Lower lobe of right lung (tissue), 2 donors: ENCODE results near the gene SLC36A3. TPM values are rescaled to one million over a fixed set of nuclear protein-coding genes. Genes with fewer than 3 reads are reported as not detected.
A peak's percentile ranks its signal among the peaks of the same experiment; 100 is the strongest.

ENCODE experiments used
- ATAC-seq, 2 donors: fragments of 200-7000 bp; cut with Tn5 transposase; one replicate each; pipeline ENCODE4 v1.9.1; 2020 to 2022; ENCODE audit warnings: mild to moderate bottlenecking in 2 of 2, moderate library complexity in 2 of 2
- DNase-seq: peaks from one replicate; pipeline ENCODE4 v3.0.0-alpha.2; 2020
- H3K27ac ChIP-seq: fragments of 200-600 bp; one replicate; pipeline ENCODE4 v1.8.0; 2022
- H3K27me3 ChIP-seq: fragments of 200-600 bp; one replicate; pipeline ENCODE4 v1.8.0; 2022; ENCODE audit warnings: low read depth
- H3K36me3 ChIP-seq: fragments of 200-600 bp; one replicate; pipeline ENCODE4 v1.8.0; 2022; ENCODE audit warnings: mild to moderate bottlenecking
- H3K4me1 ChIP-seq: fragments of 200-600 bp; one replicate; pipeline ENCODE4 v1.8.0; 2022
- H3K4me3 ChIP-seq: fragments of 200-600 bp; one replicate; pipeline ENCODE4 v1.8.0; 2022; ENCODE audit warnings: mild to moderate bottlenecking
- H3K9me3 ChIP-seq: fragments of 200-600 bp; one replicate; pipeline ENCODE4 v1.8.0; 2022
- intact Hi-C: fragments of 100-400 bp; cut with DNase I; formaldehyde crosslinking; loops from one replicate; pipeline ENCODE4 v1.11.0; 2022
- total RNA-seq: library from RNA; stranded (reverse); fragmentation: NEBNext Ultra II Directional; extraction: Animal tissue kit (Norgen Biotek cat#: 25700); gene quantifications from one replicate; pipeline ENCODE4 v1.2.1, GENCODE V29; 2021
- TF ChIP-seq, protein P1 (sequence below): fragments of 200-600 bp; IDR thresholded peaks from one replicate; pipeline ENCODE4 v1.8.0; 2022; ENCODE audit warnings: antibody characterized with exemption, mild to moderate bottlenecking
- donor health status: DM: no; HTN: yes; CAD: no; lungs with severe emphysema.

The SLC36A3 gene
- total RNA-seq, 1 donor from 2014 or later, result not detected

DNA sequence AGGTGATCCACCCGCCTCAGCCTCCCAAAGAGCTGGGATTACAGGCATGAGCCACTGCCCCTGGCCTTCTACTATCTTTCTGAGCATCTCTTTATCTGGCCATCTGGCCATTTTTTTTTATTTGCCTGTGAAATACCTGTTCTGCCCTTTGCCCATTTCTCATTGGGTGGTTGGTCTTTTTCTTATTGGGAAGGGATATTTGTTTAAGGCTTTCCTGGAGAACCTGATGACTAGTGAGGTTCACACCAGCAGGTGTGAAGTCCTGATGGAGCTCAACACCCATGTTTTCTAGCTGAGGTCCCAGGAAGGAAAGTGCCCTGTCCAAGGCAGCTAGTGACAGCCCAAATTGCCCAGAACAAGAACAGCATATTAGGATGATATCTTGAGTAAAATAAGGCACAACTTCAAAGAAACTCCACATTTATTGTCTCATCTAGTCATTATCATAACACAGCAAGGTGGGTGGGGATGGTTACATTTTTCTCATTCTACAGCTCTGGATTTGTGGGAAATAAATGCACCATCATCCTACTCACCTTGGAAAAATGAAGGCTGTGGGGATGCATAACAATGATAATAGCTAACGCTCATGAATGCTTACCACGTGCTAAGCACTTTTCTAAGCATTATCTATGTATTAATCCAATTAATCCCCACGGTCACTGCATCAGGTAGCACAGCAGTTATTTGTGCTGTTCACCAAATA is 20.3 kb downstream of the SLC36A3 start:
- no peak for DNase-seq
- Histone ChIP-seq H3K9me3 (no peaks in the 10 kb centered on the region), H3K27me3 (no peaks in the 10 kb centered on the region), H3K27ac (no peak overlapping the region), H3K4me3 (no peak overlapping the region), H3K36me3 (no peaks in the 10 kb centered on the region), H3K4me1 (no peaks in the 10 kb centered on the region)
- ATAC-seq, result no peak
- intact Hi-C loops, result no loop called here
- TF ChIP-seq, protein P1, sequence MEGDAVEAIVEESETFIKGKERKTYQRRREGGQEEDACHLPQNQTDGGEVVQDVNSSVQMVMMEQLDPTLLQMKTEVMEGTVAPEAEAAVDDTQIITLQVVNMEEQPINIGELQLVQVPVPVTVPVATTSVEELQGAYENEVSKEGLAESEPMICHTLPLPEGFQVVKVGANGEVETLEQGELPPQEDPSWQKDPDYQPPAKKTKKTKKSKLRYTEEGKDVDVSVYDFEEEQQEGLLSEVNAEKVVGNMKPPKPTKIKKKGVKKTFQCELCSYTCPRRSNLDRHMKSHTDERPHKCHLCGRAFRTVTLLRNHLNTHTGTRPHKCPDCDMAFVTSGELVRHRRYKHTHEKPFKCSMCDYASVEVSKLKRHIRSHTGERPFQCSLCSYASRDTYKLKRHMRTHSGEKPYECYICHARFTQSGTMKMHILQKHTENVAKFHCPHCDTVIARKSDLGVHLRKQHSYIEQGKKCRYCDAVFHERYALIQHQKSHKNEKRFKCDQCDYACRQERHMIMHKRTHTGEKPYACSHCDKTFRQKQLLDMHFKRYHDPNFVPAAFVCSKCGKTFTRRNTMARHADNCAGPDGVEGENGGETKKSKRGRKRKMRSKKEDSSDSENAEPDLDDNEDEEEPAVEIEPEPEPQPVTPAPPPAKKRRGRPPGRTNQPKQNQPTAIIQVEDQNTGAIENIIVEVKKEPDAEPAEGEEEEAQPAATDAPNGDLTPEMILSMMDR, result no peak

DNA sequence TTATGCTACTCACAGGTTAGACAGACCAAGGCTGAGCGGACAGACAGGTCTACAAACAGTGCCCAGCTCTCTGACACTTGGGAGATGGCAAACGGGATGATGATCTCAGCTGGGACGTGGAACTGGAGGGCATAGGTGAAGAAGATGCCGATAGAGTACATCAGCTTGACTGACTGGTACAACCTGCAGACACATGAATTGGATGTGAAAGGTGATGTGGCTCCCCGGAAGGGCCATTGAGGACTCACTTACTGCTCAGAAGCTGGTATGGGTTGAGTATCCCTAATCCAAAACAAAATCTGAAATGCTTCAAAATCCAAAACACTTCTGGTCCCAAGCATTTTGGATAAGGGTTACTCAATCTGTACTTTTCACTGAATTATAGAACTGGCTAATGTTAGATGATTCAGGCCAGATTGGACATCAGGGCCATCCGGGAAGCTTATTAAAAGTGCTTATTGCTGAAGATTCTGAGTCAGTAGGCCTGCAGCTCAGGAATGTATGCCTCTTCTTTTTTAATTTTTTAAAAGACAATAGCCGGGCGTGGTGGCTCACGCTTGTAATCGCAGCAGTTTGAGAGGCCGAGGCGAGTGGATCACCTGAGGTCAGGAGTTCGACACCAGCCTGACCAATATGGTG is 22.4 kb downstream of the SLC36A3 start:
- intact Hi-C loops, result no loop called here
- H3K36me3 ChIP-seq, result no peaks in the 10 kb centered on the region
- no peak for DNase-seq

DNA sequence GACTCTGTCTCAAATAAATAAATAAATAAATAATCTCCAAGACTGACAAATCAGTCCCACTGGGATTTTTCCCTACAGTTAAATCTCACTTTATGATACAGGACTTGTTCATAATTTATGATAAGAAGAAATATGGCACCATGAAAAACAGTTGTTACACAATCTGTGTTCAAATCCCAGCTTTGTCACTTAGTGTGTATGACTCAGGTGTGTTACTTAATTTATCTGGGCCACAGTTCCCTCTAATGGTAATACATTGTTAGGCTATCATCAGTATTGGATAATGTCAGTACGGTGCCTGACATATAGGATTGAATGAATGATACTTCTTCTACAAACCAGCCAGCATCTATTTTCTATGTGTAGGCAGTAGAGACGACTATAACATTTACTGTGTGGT is 23.1 kb downstream of the SLC36A3 start:
- no peaks in the 10 kb centered on the region for H3K27me3 ChIP-seq
- TF ChIP-seq, protein P1, result no peak
- intact Hi-C loops, result no loop called here
- DNase-seq (no peak), ATAC-seq (no peak)
- no peaks in the 10 kb centered on the region for H3K4me1 ChIP-seq
- no peak overlapping the region for H3K4me3 ChIP-seq
- H3K36me3 ChIP-seq, result no peaks in the 10 kb centered on the region
- no peak overlapping the region for H3K27ac ChIP-seq
- H3K9me3 ChIP-seq, result no peaks in the 10 kb centered on the region

More for the DNA sequence above, 22.4 kb downstream of the SLC36A3 start:
- no peaks in the 10 kb centered on the region for H3K4me1 ChIP-seq
- H3K27ac ChIP-seq, result no peak overlapping the region
- H3K4me3 ChIP-seq, result no peak overlapping the region
- no peaks in the 10 kb centered on the region for H3K9me3 ChIP-seq
- no peak for ATAC-seq
- H3K27me3 ChIP-seq, result no peaks in the 10 kb centered on the region
- TF ChIP-seq, protein P1, result no peak

DNA sequence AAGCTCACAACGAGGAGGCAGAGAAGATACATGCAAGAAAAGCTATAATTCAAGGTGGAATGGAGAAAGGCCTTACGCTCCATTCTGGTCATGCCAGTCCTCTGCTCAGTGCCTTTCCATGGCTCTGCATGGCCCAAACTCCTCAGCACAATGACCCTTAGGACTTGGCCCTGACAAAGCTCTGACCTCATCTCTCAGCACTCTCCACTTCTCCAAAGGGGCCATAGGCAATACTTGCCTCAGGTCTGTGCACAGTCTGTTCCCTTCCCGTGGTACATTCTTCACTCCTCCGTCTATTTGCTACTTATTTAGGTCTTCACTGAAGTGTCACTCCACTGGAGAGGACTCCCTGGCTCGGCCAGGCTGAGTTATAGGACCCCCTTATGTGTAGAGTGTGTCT is 24.7 kb downstream of the SLC36A3 start:
- ATAC-seq, result peak in 1 of 2 donors; percentile 57
- DNase-seq, result no peak
- TF ChIP-seq, protein P1, result no peak
- Histone ChIP-seq H3K4me3 (no peak overlapping the region), H3K4me1 (no peaks in the 10 kb centered on the region), H3K27me3 (no peaks in the 10 kb centered on the region), H3K36me3 (no peaks in the 10 kb centered on the region), H3K27ac (no peak overlapping the region), H3K9me3 (no peaks in the 10 kb centered on the region)
- intact Hi-C loops, result no loop called here

DNA sequence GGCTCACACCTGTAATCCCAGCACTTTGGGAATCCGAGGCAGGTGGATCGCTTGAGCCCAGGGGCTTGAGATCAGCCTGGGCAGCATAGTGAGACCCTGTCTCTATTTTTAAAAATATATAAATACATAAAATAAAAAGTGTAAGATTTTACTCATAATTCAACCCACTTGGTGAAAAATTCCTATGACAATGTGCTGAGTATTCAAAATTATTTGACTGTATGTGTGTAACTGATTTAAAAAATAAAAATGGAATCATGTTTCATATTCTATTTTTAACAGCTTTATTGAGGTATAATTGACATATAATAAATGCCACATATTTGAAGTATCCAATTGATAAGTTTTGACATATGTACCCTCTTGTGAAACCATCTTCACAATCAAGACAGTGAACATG is 27.8 kb downstream of the SLC36A3 start:
- Histone ChIP-seq H3K36me3 (no peaks in the 10 kb centered on the region), H3K27me3 (no peaks in the 10 kb centered on the region), H3K27ac (no peak overlapping the region), H3K4me3 (no peak overlapping the region), H3K9me3 (no peaks in the 10 kb centered on the region), H3K4me1 (no peaks in the 10 kb centered on the region)
- DNase-seq, result no peak
- intact Hi-C loops, result no loop called here
- ATAC-seq, result no peak
- TF ChIP-seq, protein P1, result no peak
